WTC11 (cell line): ENCODE data around the gene FOXK1. TPM values are rescaled to one million over a fixed set of nuclear protein-coding genes. Genes with fewer than 3 reads are reported as not detected.

ENCODE experiments used
- ATAC-seq: fragments of 200-7000 bp; cut with Tn5 transposase; 2 replicates; pipeline ENCODE4 v1.10.0; 2021; ENCODE audit warnings: mild to moderate bottlenecking, moderate library complexity
- CTCF ChIA-PET: fragments of 300-600 bp; sonication (Branson Sonifier 250); formaldehyde crosslinking; loops from one replicate; lab custom pipeline; 2021; ENCODE audit warnings: antibody characterized with exemption; lab: Charles Lee
- POLR2A ChIA-PET: fragments of 350-600 bp; sonication (Branson Sonifier 250); formaldehyde crosslinking; loops from one replicate; lab custom pipeline; 2021; ENCODE audit warnings: antibody characterized with exemption; lab: Charles Lee
- DNase-seq: peaks from one replicate; pipeline ENCODE4 v3.0.0; 2021; ENCODE audit warnings: low spot score
- H3K27ac Mint-ChIP-seq: 2 replicates; pipeline ENCODE4 v1.8.0; 2021; ENCODE audit warnings: mixed read lengths
- H3K27me3 Mint-ChIP-seq: 2 replicates; pipeline ENCODE4 v1.8.0; 2021; ENCODE audit warnings: low read depth, mild to moderate bottlenecking, moderate library complexity, mixed read lengths
- H3K36me3 Mint-ChIP-seq: 2 replicates; pipeline ENCODE4 v1.8.0; 2021; ENCODE audit warnings: mixed read lengths
- H3K4me1 Mint-ChIP-seq: 2 replicates; pipeline ENCODE4 v1.8.0; 2022; ENCODE audit warnings: mixed read lengths
- H3K4me3 Mint-ChIP-seq: 2 replicates; pipeline ENCODE4 v1.8.0; 2021; ENCODE audit warnings: mild to moderate bottlenecking, moderate library complexity, mixed read lengths
- H3K9me3 Mint-ChIP-seq: 2 replicates; pipeline ENCODE4 v1.8.0; 2021; ENCODE audit warnings: mixed read lengths
- ATF6 ChIP-seq: sonication (generic); formaldehyde crosslinking; IDR thresholded peaks from 2 replicates; pipeline ENCODE4 v1.8.1; 2023; ENCODE audit warnings: mild to moderate bottlenecking, missing genetic modification reagents
- CBFB ChIP-seq: sonication (generic); formaldehyde crosslinking; IDR thresholded peaks from 2 replicates; pipeline ENCODE4 v1.8.1; 2022; ENCODE audit warnings: mild to moderate bottlenecking, low read depth, missing genetic modification reagents
- ERG ChIP-seq: fragments of 250-450 bp; sonication (Bioruptor Pico); IDR thresholded peaks from 2 replicates; pipeline ENCODE4 v1.8.0; 2021; ENCODE audit warnings: mild to moderate bottlenecking
- ESRRA ChIP-seq: sonication (generic); formaldehyde crosslinking; IDR thresholded peaks from 2 replicates; pipeline ENCODE4 v1.8.1; 2022; ENCODE audit warnings: mild to moderate bottlenecking, missing genetic modification reagents, borderline replicate concordance
- FOXP4 ChIP-seq: sonication (generic); formaldehyde crosslinking; IDR thresholded peaks from 2 replicates; pipeline ENCODE4 v1.8.0; 2022; ENCODE audit warnings: mild to moderate bottlenecking, missing genetic modification reagents
- JAZF1 ChIP-seq: fragments of 250-450 bp; sonication (Bioruptor Pico); IDR thresholded peaks from 2 replicates; pipeline ENCODE4 v1.9.0; 2021; ENCODE audit warnings: moderate library complexity, mild to moderate bottlenecking, inconsistent platforms
- NFYB ChIP-seq: sonication (generic); formaldehyde crosslinking; conservative IDR thresholded peaks from 2 replicates; pipeline ENCODE4 v1.8.0; 2022; ENCODE audit warnings: low read depth, missing genetic modification reagents
- NR1H2 ChIP-seq: sonication (generic); formaldehyde crosslinking; IDR thresholded peaks from 2 replicates; pipeline ENCODE4 v1.9.0; 2021; ENCODE audit warnings: mild to moderate bottlenecking, moderate library complexity, missing genetic modification reagents
- NR2C2 ChIP-seq: sonication (generic); formaldehyde crosslinking; IDR thresholded peaks from 2 replicates; pipeline ENCODE4 v1.8.0; 2022; ENCODE audit warnings: mild to moderate bottlenecking, missing genetic modification reagents
- NR3C1 ChIP-seq: sonication (generic); formaldehyde crosslinking; conservative IDR thresholded peaks from 2 replicates; pipeline ENCODE4 v1.8.1; 2023; ENCODE audit warnings: low read depth, mild to moderate bottlenecking, missing genetic modification reagents
- RORB ChIP-seq: fragments of 250-450 bp; sonication (Bioruptor Pico); IDR thresholded peaks from 2 replicates; pipeline ENCODE4 v1.9.0; 2021; ENCODE audit warnings: mild to moderate bottlenecking
- SMAD3 ChIP-seq: sonication (generic); formaldehyde crosslinking; IDR thresholded peaks from 2 replicates; pipeline ENCODE4 v1.8.0; 2022; ENCODE audit warnings: missing genetic modification reagents, mild to moderate bottlenecking, borderline replicate concordance
- USF2 ChIP-seq: sonication (generic); formaldehyde crosslinking; IDR thresholded peaks from 2 replicates; pipeline ENCODE4 v1.8.1; 2023; ENCODE audit warnings: mild to moderate bottlenecking, missing genetic modification reagents, moderate library complexity
- ZBTB21 ChIP-seq: sonication (generic); formaldehyde crosslinking; IDR thresholded peaks from 2 replicates; pipeline ENCODE4 v1.8.1; 2023; ENCODE audit warnings: mild to moderate bottlenecking, missing genetic modification reagents, borderline replicate concordance
- ZNF121 ChIP-seq: sonication (generic); formaldehyde crosslinking; IDR thresholded peaks from 2 replicates; pipeline ENCODE4 v1.8.0; 2023; ENCODE audit warnings: missing genetic modification reagents
- ZNF425 ChIP-seq: fragments of 250-450 bp; sonication (Bioruptor Pico); conservative IDR thresholded peaks from 2 replicates; pipeline ENCODE4 v1.9.0; 2021; ENCODE audit warnings: mild to moderate bottlenecking
- ZSCAN18 ChIP-seq: fragments of 250-450 bp; sonication (Bioruptor Pico); IDR thresholded peaks from 2 replicates; pipeline ENCODE4 v2.1.2; 2022; ENCODE audit warnings: mild to moderate bottlenecking, moderate library complexity
- total RNA-seq: library from RNA; stranded (reverse); gene quantifications from 3 replicates; pipeline ENCODE4 v1.2.3, GENCODE V29; 2021

The FOXK1 gene
- total RNA-seq, 1 experiment from 2014 or later: 21.9 TPM

- Mint-ChIP-seq H3K36me3 (no peaks in the 10 kb centered on the region), H3K4me1 (peaks cover 4% of the 10 kb centered on the region), H3K27ac (no peak overlapping the region), H3K4me3 (no peak overlapping the region), H3K9me3 (no peaks in the 10 kb centered on the region), H3K27me3 (peaks cover 18% of the 10 kb centered on the region)
- DNase-seq (no peak), ATAC-seq (no peak)
- no peak for TF ChIP-seq CBFB
- TF ChIP-seq SMAD3: no peak
- no peak for TF ChIP-seq ZBTB21 (CRISPR knock-in tag)
- TF ChIP-seq ESRRA (CRISPR knock-in tag): no peak
- CTCF ChIA-PET: interaction anchor here (1.2 to 3.7 kb wide), 4 partner anchors 10 to 25 kb away, joined by 4 to 37 read pairs (median 18); no protein-coding TSS in a partner anchor
- POLR2A ChIA-PET: no interaction called here
Measured at GRCh38 chr7:4805110-4805983, 123.3 kb downstream of the FOXK1 start.

- Mint-ChIP-seq H3K36me3 (no peaks in the 10 kb centered on the region), H3K27me3 (peaks cover 20% of the 10 kb centered on the region), H3K4me3 (no peak overlapping the region), H3K9me3 (no peaks in the 10 kb centered on the region), H3K27ac (no peak overlapping the region), H3K4me1 (peaks cover 4% of the 10 kb centered on the region)
- POLR2A ChIA-PET: no interaction called here
- ATAC-seq (no peak), DNase-seq (no peak)
- CTCF ChIA-PET: interaction anchor here (1.2 to 3.7 kb wide), 4 partner anchors 7 to 24 kb away, joined by 4 to 37 read pairs (median 6); no protein-coding TSS in a partner anchor
- no peak for TF ChIP-seq ZNF121
- TF ChIP-seq ZBTB21 (CRISPR knock-in tag): no peak
- TF ChIP-seq NR2C2: no peak
- no peak for TF ChIP-seq ZSCAN18 (CRISPR knock-in tag)
- TF ChIP-seq, all 79 proteins: peak for 0
Measured at GRCh38 chr7:4805984-4806300, 123.8 kb downstream of the FOXK1 start.

GRCh38 chr7:4806983-4807597, 125.0 kb downstream of the FOXK1 start:
- Mint-ChIP-seq H3K4me3 (no peak overlapping the region), H3K9me3 (no peaks in the 10 kb centered on the region), H3K4me1 (peaks cover 4% of the 10 kb centered on the region), H3K36me3 (no peaks in the 10 kb centered on the region)
- DNase-seq: no peak
- ATAC-seq: no peak
- POLR2A ChIA-PET: interaction anchor here (0.9 kb wide), 1 partner anchor 15 kb away, joined by 3 read pairs; no protein-coding TSS in a partner anchor
- TF ChIP-seq ERG (CRISPR knock-in tag) (no peak), JAZF1 (no peak), NFYB (no peak), FOXP4 (CRISPR knock-in tag) (no peak), ATF6 (no peak), NR1H2 (CRISPR knock-in tag) (no peak), ZNF425 (no peak), NR3C1 (CRISPR knock-in tag) (no peak), USF2 (CRISPR knock-in tag) (no peak), RORB (CRISPR knock-in tag) (no peak)
- TF ChIP-seq, all 79 proteins: peak for 0
- Mint-ChIP-seq H3K27ac (no peak overlapping the region), H3K27me3 (peaks cover 20% of the 10 kb centered on the region)
- CTCF ChIA-PET: interaction anchor here (1.3 to 3.7 kb wide), 2 partner anchors 8 to 14 kb away, joined by 7 to 37 read pairs; no protein-coding TSS in a partner anchor
